ENCODE measurements around the gene ACSL5.

DNA sequence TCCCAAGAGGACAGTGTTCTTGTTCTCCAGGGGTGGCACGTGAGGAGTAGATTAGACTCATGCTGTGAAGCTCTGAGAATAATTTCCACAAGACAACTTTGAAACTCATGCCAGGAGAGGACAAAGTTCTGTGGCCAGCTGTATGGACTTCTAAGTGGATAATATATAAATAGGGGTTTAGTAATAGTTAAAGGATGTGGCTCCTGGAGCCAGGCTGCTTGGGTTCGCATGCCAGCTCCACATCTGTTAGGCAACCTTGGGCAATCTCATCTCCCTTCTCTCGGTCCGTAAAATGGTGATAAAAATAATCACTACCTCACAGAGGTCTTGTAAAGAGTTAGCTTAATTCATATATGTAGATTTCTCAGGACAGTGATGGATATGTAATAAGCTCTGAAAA is 35.8 kb downstream of the ACSL5 start:
- no peak for TF ChIP-seq JUN (IDR thresholded peaks at IDR 0.05; ENCODE audit: low read depth, low read length)
- TF ChIP-seq CTCF (IDR thresholded peaks at IDR 0.05; ENCODE audit: control extremely low read depth in 1 of 3, insufficient read depth in 1 of 3, low read depth in 1 of 3, low read length in 3 of 3): no peak
- no peak for TF ChIP-seq TAF1 (IDR thresholded peaks at IDR 0.05; ENCODE audit: low read depth, low read length)
- TF ChIP-seq RAD21 (IDR thresholded peaks at IDR 0.05 in 1 of 2, conservative IDR thresholded peaks at IDR 0.05 in 1 of 2; ENCODE audit: low read depth in 2 of 2, low read length in 2 of 2): no peak
- no peak for TF ChIP-seq EZH2 (IDR thresholded peaks at IDR 0.05; ENCODE audit: low read depth, low read length, severe bottlenecking)
- TF ChIP-seq YY1 (IDR thresholded peaks at IDR 0.05; ENCODE audit: low read depth, low read length): no peak
- no peak for TF ChIP-seq POLR2AphosphoS5 (IDR thresholded peaks at IDR 0.05; ENCODE audit: low read depth, low read length)
- no peak for TF ChIP-seq CREB1 (IDR thresholded peaks at IDR 0.05)
- no peak for TF ChIP-seq SUZ12 (IDR thresholded peaks at IDR 0.05; ENCODE audit: low read length)
- TF ChIP-seq CHD2 (IDR thresholded peaks at IDR 0.05; ENCODE audit: low read length): no peak
- TF ChIP-seq BACH1 (IDR thresholded peaks at IDR 0.05; ENCODE audit: low read length): no peak
